Measurements from ENCODE around the gene SAMD3.
"Not testable (repeated sequence)": the region's sequence is repeated elsewhere in the genome, so short reads cannot be mapped to it uniquely, and the experiment has no call there.

The SAMD3 gene

DNA sequence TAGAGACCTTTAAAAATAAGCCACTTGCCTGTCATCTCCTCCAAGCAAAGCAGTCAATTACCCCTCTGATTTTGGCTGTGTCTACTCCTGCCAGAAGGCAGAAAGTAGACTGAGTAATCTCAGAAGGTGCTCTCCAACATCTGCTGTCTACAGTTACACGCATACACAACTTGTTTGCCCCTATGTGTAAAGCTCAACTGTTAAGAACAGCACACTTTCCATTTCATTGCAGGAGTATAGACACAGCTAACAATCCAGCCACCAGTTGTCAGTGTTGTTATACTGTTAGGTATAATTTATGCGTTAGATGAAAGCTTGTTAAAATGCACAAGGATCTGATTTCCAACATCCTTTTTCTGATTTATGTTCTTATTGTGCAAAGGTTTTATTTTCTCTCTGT, 88.2 kb downstream of the SAMD3 start:
- DNase-seq (ENCODE audit: low read depth, low spot score), result no peak

DNA sequence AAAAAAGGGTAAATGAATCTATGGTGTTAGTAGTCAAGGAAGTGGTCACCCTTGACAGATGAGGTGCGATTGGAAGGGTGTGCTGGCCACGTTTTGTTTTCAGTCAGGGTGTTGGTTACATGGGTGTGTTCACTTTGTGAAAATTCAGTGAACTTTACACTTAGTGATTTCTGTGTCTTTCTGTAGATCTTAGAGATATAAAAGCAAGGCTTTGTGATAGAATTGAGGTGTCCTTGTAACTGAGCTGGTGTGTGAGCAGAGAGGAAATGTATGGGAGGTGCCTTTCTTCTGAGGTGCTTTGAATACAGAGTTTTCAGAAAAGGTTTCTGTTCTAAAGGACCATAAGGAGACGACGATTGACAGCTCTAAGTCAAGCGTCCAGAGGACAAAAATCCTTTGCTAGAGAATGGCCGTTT, 90.5 kb downstream of the SAMD3 start:
- no peak for DNase-seq (ENCODE audit: low read depth, low spot score)

DNA sequence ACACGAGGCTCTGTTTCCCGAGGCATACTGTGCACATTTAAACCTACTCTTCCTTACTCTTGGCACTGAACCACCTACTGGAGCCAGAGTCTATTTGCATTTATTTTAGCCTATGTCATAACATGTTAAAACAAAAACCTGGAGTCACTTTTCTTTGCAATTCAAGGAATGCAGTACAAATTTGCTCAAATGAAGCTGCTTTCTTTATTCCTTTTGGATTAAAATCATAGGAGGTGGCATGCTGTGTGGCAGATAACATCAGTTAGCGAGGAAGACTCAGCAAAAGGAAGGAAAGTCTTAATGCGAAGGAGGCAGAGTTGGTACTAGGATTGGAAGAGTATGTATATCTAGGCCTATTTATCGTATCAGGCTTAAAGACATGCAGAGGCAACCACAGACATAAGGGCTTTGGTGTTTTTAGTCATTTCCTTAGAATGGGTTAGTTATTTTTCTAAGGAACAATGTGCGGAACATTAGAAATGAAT, 92.9 kb downstream of the SAMD3 start:
- DNase-seq (ENCODE audit: low read depth, low spot score), result peak; percentile 28

DNA sequence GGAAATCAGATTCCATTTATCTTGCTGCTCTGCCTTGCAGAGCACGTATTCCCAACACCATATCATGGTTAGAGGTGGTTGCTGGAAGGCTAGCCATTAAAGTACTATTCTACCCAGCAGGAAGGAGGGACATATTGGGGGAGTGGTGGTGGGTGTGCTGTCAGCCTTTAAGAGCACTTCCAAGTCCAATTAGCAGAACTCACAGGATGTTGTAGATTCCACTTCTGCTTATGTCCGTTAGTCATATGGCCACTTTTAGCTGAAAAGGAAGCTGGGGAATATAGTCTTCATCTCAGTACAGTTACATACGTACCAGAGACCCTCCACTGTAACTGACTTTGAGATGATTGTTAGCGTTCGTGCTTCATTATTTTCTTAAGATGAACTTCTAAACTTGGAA, 94.4 kb downstream of the SAMD3 start:
- no peak for DNase-seq (ENCODE audit: low read depth, low spot score)

DNA sequence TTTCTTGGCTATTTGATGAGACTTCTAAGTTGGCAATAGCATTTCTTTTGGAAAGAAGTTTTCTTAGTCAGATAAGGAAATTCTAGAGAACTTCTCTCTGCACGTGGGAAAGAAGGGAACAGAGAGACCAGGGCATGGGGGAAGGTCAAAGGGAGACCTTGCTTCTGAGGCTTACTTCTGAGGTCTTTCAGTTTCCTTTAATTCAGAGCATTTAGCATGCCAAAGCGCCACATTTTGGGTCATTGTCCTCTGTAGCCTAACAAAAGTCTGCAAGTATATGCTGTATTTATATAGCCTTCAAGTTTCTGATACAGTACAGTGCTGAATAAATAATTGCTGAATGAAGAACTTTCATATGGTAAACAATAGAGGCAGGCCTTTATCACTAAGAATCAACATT, 95.6 kb downstream of the SAMD3 start:
- no peak for DNase-seq (ENCODE audit: low read depth, low spot score)

DNA sequence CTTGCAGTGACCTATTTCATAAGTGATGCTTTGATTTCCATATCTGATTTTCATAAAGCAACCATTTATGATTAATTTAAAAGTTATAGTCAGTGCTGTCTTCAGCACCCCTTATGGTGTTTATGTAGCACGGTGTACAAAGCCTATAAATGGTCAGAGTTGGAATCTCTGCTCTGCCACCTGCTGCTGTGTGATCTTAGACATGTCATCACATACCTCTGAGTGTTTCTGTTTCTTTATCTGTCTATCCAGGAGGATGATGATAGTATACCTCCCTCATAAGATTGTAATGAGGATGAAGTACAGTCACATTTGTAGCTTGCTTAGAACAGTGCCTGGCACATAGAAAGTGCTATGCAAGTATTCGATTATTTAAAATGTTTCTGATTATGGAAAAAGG, 100.5 kb downstream of the SAMD3 start:
- DNase-seq (ENCODE audit: low read depth, low spot score), result no peak

DNA sequence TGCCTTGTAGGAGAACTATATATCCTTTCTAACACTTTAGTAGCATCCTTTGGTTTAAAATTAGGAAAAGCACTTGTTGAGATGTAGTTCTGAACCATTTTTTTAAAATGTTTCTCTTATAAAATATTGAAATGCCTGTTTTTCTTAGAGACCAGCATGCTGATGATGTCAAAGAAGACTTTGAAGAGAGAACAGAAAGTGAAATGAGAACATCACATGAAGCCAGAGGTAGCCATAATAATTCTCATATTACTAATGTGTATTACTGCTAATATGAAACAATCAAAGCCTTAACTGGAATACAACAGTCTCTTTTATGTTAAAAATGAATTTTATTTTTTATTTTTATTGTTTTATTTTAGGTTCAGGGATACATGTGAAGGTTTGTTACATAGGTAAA, 102.0 kb downstream of the SAMD3 start:
- DNase-seq (ENCODE audit: low read depth, low spot score), result no peak

DNA sequence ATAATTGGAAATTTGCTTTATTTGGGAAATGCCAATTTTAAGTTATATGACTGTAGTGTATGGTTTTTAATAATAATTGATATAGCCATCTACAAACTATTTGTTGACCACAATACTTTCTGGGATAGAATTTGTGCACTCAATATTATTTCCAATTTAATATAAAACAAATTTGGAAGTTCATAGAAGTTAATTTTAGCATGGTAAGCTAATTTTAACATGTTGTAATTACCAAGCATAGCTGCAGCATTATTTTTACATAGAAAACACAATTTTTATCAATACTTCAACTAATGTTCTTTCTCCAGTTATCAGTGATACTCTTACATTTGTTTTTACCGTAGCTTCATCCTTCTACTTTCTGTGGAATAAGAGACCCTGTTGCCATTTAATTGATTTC, 103.5 kb downstream of the SAMD3 start:
- DNase-seq (ENCODE audit: low read depth, low spot score), result no peak

DNA sequence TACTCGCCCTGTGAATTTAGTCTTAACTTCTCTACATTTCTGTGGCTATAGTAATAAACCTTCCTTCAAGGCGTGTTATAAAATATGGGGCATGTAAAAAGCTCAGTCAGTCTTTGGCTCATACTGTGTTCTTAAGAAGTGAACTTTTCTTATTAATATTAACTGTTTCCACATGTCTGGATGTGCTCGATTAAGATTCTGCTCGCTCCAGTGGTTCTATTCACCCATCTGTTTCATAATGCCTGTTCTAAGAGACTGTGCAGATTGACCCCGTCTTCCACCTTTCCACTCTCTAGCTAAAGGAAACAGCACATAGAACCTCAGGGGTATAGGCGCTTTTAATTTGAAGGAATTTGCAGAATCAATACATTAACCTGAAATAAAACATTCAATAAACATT, 104.5 kb downstream of the SAMD3 start:
- DNase-seq (ENCODE audit: low read depth, low spot score), result no peak

DNA sequence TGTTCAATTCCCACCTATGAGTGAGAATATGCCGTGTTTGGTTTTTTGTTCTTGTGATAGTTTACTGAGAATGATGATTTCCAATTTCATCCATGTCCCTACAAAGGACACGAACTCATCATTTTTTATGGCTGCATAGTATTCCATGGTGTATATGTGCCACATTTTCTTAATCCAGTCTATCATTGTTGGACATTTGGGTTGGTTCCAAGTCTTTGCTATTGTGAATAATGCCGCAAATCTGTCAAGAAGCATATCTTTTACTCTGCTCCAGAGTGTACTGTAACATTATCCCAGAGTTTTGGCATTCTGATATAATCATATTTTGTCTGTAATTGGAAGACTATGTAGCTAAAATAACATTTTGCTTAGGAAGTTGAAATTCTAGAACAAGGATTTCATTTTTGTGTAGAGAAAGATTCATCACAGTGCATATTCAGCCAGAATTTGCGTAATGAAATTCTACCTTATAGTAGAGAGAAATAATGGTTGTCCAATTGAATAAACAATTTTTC, 105.5 kb downstream of the SAMD3 start:
- DNase-seq (ENCODE audit: low read depth, low spot score), result not testable (repeated sequence)

DNA sequence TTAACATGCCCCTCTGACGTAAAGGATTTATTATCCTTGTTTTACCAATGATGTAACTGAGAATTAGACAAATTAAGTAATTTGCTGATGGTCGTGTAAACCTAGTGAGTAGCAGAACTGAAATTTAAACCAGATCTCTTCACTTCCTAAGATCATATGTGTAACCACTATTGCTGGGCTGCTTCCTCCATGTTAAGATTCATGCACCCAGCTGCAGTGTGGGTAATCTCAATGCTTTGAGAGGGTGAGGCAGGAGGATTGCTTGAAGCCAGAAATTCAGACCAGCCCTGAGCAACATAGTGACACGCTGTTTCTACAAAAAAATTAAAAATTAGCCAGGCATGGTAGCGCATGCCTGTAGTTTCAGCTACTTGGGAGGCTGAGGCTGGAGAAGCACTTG, 106.5 kb downstream of the SAMD3 start:
- no peak for DNase-seq (ENCODE audit: low read depth, low spot score)

DNA sequence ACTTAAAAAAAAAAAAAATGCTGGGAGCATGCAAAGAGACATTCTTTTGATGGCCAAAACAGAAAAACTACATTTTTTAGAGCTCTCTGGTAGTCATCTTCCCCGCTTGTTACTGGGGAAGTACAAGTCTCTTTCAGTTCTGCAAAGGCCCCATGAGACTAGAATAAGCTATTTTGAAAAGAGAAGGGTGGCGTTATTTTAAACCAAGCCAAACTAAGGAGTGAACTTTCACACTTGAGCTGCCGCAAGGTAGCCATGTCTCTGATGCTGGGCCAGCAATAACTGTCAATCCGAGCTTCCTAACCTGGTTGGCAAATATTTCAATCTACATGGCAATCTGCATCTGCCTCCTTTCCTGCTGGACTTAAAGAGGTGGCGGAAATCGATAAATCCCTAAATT, 107.7 kb downstream of the SAMD3 start:
- no peak for DNase-seq (ENCODE audit: low read depth, low spot score)

DNA sequence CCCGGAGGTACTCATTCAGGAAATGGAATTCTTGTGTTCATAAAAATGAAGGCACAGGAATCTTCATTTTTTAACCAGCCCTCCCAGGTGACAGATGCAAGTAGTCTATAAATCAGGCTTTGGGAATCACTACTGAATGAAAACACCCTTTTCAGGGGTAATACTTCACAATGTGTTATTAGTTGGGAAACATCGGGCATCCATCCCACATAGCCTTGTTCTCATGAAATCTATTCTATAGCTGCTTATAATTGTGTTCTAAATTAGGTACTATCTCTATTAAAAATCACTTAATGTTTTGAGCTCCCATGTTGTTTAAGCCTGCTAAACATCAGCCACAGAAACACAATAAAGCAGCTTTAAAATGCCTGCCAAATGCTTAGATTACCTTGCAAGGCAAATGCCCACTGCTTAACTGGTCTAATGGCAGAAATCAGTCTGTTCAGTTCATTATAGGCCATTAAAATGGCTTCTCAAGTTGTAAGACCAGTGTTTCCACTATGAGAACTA, 109.5 kb downstream of the SAMD3 start:
- no peak for DNase-seq (ENCODE audit: low read depth, low spot score)

DNA sequence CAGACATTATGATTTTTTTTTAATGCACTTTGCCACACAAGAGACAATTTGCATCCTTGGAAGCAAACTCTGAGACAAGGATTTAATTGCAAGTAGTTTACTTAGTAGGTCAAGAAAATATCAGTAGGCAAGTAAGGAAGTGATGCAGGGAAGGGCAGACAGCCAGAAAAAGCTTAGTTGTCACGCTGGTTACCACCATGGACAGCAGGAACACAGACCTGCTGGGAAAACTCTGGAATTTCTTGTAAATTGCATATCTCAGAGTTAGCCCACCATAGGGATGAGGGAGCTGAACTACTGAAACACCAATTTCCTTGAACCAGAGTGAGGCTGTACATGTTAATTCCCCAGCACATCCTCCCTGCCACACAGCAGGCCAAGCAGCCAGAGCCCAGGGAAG, 111.7 kb downstream of the SAMD3 start:
- no peak for DNase-seq (ENCODE audit: low read depth, low spot score)

DNA sequence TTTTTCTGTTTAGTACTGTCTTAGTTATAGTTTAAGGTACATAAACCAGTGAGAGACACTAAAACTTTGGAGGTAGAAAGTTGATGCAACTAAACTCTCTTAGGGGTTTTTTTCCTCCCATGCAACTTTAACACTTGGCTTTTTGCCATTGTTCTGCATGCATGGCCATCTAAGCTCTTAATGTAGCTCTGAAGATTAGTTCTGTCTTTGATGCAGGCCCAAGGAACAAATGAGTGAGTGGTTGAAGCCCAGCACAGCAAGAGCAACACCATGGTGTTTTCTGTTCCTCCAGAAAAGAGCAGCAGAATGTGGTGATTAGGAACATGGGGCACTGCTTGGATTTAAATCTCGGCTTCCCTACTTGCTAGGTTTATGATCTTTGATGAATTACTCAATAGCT, 115.0 kb downstream of the SAMD3 start:
- DNase-seq (ENCODE audit: low read depth, low spot score), result peak; percentile 5

DNA sequence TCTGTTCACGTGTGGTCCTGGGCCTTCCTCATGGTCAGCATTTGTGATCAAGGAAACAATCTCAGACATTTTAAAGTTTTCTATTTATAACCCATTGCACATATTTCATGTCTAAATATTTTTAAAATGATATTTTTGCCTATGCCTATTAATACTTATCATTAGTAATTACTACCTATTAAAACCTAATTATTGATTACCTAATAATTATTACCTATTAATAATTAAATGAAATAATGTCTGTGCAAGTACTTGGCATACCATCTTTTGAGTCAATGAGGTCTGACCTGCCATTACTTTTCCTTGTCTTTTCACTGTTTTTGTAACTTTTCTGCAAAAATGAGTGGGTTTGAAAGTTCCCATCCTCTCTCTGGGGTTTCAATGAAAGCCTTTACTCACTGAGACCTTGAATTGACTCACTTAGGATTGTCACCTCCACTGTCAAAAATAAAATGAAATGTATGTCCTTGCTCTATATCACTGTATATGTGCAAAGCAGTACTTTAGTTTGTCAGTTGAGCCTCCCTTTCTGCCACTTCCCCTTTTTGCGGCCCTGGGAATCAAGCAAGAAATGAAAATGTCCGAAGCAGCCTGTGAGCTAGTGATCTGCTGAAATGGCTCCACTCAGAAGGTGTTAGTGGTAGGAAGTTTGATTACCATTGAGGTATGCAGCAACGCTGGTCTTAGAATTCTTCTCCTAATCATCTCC, 116.6 kb downstream of the SAMD3 start:
- no peak for DNase-seq (ENCODE audit: low read depth, low spot score)

DNA sequence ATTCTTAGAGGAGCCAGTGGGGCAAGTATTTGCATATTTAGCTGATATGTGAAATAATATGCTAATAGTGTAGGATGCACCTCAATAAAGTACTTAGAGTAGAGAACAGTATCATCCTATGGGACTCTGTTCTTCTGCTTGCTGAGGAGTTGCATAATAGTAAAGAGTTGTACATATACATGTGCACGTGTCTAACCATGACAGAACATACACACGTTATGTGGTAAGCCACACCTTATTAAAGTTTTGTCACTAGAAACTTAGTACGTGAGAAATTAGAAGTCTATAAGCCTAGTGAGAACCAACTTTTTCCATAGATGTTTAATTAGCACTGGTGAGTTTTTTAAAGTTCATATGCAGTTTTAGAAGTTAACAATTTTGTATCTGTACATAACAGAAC, 123.6 kb downstream of the SAMD3 start:
- DNase-seq (ENCODE audit: low read depth, low spot score), result no peak

DNA sequence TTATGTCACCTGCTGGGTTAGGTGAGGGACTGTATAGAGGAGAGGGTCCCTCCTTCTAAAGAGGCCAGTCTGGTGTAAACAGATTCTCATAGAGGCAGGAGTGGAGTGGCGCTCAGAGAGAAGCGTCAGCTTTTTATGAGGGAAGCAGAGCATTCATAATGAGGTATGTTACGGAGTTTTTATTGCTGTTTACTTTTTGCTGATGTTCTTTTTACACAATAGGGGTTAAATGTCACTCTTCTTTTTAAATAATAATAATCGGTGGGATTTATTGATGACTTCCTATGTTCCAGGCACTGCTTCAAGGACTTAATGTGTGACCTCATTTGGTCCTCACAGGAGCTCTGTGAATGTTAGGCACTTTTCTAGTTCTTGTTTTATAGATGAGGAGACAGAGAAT, 124.4 kb downstream of the SAMD3 start:
- no peak for DNase-seq (ENCODE audit: low read depth, low spot score)

All from astrocyte of the hippocampus (primary cell).